H1 (cell line): ENCODE data around the gene CDHR5. TPM values are rescaled to one million over a fixed set of nuclear protein-coding genes. Genes with fewer than 3 reads are reported as not detected.

Experiments used
- CTCF ChIA-PET: fragments of 300-600 bp; sonication (Branson Sonifier 250); formaldehyde crosslinking; loops from one replicate; lab custom pipeline; 2021; ENCODE audit not compliant: partially characterized antibody; lab: Charles Lee
- POLR2A ChIA-PET: fragments of 300-600 bp; sonication (Branson Sonifier 250); formaldehyde crosslinking; loops from one replicate; lab custom pipeline; 2021; ENCODE audit warnings: inconsistent platforms; ENCODE audit not compliant: partially characterized antibody; lab: Charles Lee
- DNase-seq, 2 experiments: peaks; one replicate each; pipeline versions ENCODE4 v3.0.0 to v3.0.0-alpha.2; 2010 to 2022; ENCODE audit warnings: low spot score in 2 of 2, low read depth in 1 of 2, mixed read lengths in 1 of 2
- FAIRE-seq: peaks from 2 replicates; lab custom pipeline; 2011; peaks lifted over from hg19 to GRCh38; lab: Jason Lieb, UNC
- H2AFZ ChIP-seq: 2 replicates; pipeline ENCODE4 v1.8.1; 2012; ENCODE audit warnings: low read length, inconsistent platforms
- H2AK5ac ChIP-seq: 2 replicates; pipeline ENCODE4 v1.6.1; 2013; ENCODE audit warnings: low read depth, low read length
- H2BK120ac ChIP-seq: replicated peaks from 2 replicates; pipeline ENCODE3; 2013; ENCODE audit warnings: low read depth, low read length, inconsistent platforms
- H2BK12ac ChIP-seq: 2 replicates; pipeline ENCODE4 v1.6.1; 2013; ENCODE audit warnings: low read depth, low read length
- H2BK15ac ChIP-seq: 2 replicates; pipeline ENCODE4 v1.6.1; 2013; ENCODE audit warnings: low read length
- H2BK20ac ChIP-seq: 2 replicates; pipeline ENCODE4 v1.6.1; 2013; ENCODE audit warnings: low read length
- H2BK5ac ChIP-seq: 2 replicates; pipeline ENCODE4 v1.6.1; 2013; ENCODE audit warnings: low read depth, low read length
- H3K14ac ChIP-seq: 2 replicates; pipeline ENCODE4 v1.6.1; 2013; ENCODE audit warnings: inconsistent platforms; ENCODE audit not compliant: insufficient read length
- H3K18ac ChIP-seq: 2 replicates; pipeline ENCODE4 v1.6.1; 2013; ENCODE audit warnings: low read length; ENCODE audit errors: extremely low read depth
- H3K23ac ChIP-seq: 2 replicates; pipeline ENCODE4 v1.6.1; 2013; ENCODE audit warnings: inconsistent platforms; ENCODE audit not compliant: insufficient read length
- H3K23me2 ChIP-seq: 2 replicates; pipeline ENCODE4 v1.6.1; 2013; ENCODE audit warnings: low read depth, low read length
- H3K27ac ChIP-seq: 2 replicates; pipeline ENCODE4 v1.6.1; 2011; ENCODE audit warnings: low read depth, low read length, inconsistent platforms
- H3K27me3 ChIP-seq, 4 experiments: replicated peaks in 1 of 4; 1 replicate in 1 of 4; 2 replicates in 3 of 4; pipeline versions ENCODE4 v1.6.1 to v1.8.1; 2011 to 2013; ENCODE audit warnings: low read length in 3 of 4, mild to moderate bottlenecking in 3 of 4, inconsistent platforms in 2 of 4, mixed read lengths in 2 of 4, moderate library complexity in 1 of 4; ENCODE audit not compliant: control insufficient read depth in 3 of 4, insufficient read depth in 3 of 4; ENCODE audit errors: extremely low read depth in 1 of 4
- H3K36me3 ChIP-seq, 4 experiments: 2 replicates each; pipeline versions ENCODE4 v1.6.1 to v1.8.1; 2011 to 2013; ENCODE audit warnings: mild to moderate bottlenecking in 4 of 4, low read length in 3 of 4, moderate library complexity in 2 of 4, control low read depth in 1 of 4, inconsistent platforms in 1 of 4; ENCODE audit not compliant: insufficient read depth in 4 of 4, control insufficient read depth in 2 of 4
- H3K4ac ChIP-seq: replicated peaks from 2 replicates; pipeline ENCODE3; 2013; ENCODE audit warnings: low read length, low read depth, mixed read lengths, inconsistent platforms; ENCODE audit not compliant: insufficient read length
- H3K4me1 ChIP-seq, 4 experiments: replicated peaks in 1 of 4; 1 replicate in 1 of 4; 2 replicates in 3 of 4; pipeline versions ENCODE4 v1.6.1 to v1.8.1; 2011 to 2013; ENCODE audit warnings: low read length in 3 of 4, inconsistent platforms in 2 of 4, mixed read lengths in 1 of 4; ENCODE audit not compliant: insufficient read depth in 4 of 4, control insufficient read depth in 3 of 4
- H3K4me2 ChIP-seq, 2 experiments: 2 replicates each; pipeline versions ENCODE4 v1.6.1 to v1.8.1; 2011 to 2013; ENCODE audit warnings: low read depth in 2 of 2, low read length in 2 of 2, control low read depth in 1 of 2, inconsistent platforms in 1 of 2, mild to moderate bottlenecking in 1 of 2; ENCODE audit not compliant: insufficient read depth in 1 of 2
- H3K4me3 ChIP-seq, 4 experiments: fragments of 200-600, 300-600 bp in 1 of 4; sonication (generic), shearing (Covaris generic), sonication (Bioruptor Twin) in 1 of 4; 2 replicates each; pipeline versions ENCODE4 v1.5.1 to v1.8.1; 2011 to 2016; ENCODE audit warnings: low read length in 4 of 4, low read depth in 3 of 4, control low read depth in 2 of 4, inconsistent platforms in 2 of 4, mild to moderate bottlenecking in 2 of 4, mixed read lengths in 1 of 4, moderate library complexity in 1 of 4; ENCODE audit not compliant: insufficient read depth in 2 of 4; ENCODE audit errors: extremely low read depth in 1 of 4
- H3K56ac ChIP-seq: replicated peaks from 2 replicates; pipeline ENCODE3; 2013; ENCODE audit warnings: low read depth, mild to moderate bottlenecking, mixed read lengths, low read length, inconsistent platforms; ENCODE audit not compliant: insufficient read length
- H3K79me1 ChIP-seq: 2 replicates; pipeline ENCODE4 v1.6.1; 2013; ENCODE audit warnings: low read depth, low read length, control low read depth
- H3K79me2 ChIP-seq, 2 experiments: 2 replicates each; pipeline versions ENCODE4 v1.6.1 to v1.8.1; 2012 to 2013; ENCODE audit warnings: low read length in 2 of 2, mild to moderate bottlenecking in 2 of 2, inconsistent platforms in 1 of 2; ENCODE audit not compliant: insufficient read depth in 2 of 2, control insufficient read depth in 1 of 2
- H3K9ac ChIP-seq, 4 experiments: replicated peaks in 1 of 4; 1 replicate in 1 of 4; 2 replicates in 3 of 4; pipeline versions ENCODE4 v1.6.1 to v1.8.1; 2011 to 2013; ENCODE audit warnings: low read depth in 3 of 4, low read length in 3 of 4, control low read depth in 2 of 4, mild to moderate bottlenecking in 2 of 4, moderate library complexity in 2 of 4, inconsistent platforms in 1 of 4; ENCODE audit errors: extremely low read depth in 1 of 4
- H3K9me3 ChIP-seq, 2 experiments: 2 replicates each; pipeline versions ENCODE4 v1.6.1 to v1.8.1; 2012 to 2013; ENCODE audit warnings: mild to moderate bottlenecking in 2 of 2, moderate library complexity in 2 of 2, control low read depth in 1 of 2, inconsistent platforms in 1 of 2, low read depth in 1 of 2, low read length in 1 of 2, mixed read lengths in 1 of 2; ENCODE audit not compliant: insufficient read depth in 2 of 2
- H4K20me1 ChIP-seq, 2 experiments: replicated peaks in 1 of 2; 2 replicates each; pipeline versions ENCODE3 to v1.8.1; 2011 to 2013; ENCODE audit warnings: inconsistent platforms in 2 of 2, low read length in 2 of 2, mild to moderate bottlenecking in 1 of 2; ENCODE audit not compliant: insufficient read depth in 2 of 2, control insufficient read depth in 1 of 2
- H4K5ac ChIP-seq: 2 replicates; pipeline ENCODE4 v1.6.1; 2013; ENCODE audit warnings: low read length, low read depth, mixed read lengths, inconsistent platforms; ENCODE audit not compliant: insufficient read length
- H4K8ac ChIP-seq: 2 replicates; pipeline ENCODE4 v1.8.0; 2013; ENCODE audit warnings: mild to moderate bottlenecking, moderate library complexity, low read length, inconsistent platforms; ENCODE audit not compliant: insufficient read depth; ENCODE audit errors: extremely low read depth
- H4K91ac ChIP-seq: replicated peaks from 2 replicates; pipeline ENCODE3; 2013; ENCODE audit warnings: low read length, mixed read lengths, inconsistent platforms; ENCODE audit not compliant: insufficient read length
- EZH2 ChIP-seq: fragments of 200-600 bp; sonication (generic); IDR thresholded peaks from 2 replicates; pipeline ENCODE4 v1.7.1; 2012; ENCODE audit warnings: low read depth, mild to moderate bottlenecking, moderate library complexity, low read length, inconsistent platforms; ENCODE audit not compliant: severe bottlenecking
- WGBS, 2 experiments: shearing (Covaris generic) in 1 of 2; methylation state at CpG; one replicate each; pipeline versions ENCODE4 v1.1.6 to v1.1.7; 2013 to 2015; ENCODE audit warnings: low lambda C conversion rate in 2 of 2, mixed read lengths in 2 of 2, inconsistent platforms in 1 of 2, low coverage in 1 of 2, missing lambda C conversion rate in 1 of 2; ENCODE audit not compliant: insufficient replicate concordance in 2 of 2, insufficient coverage in 1 of 2, insufficient read length in 1 of 2; ENCODE audit errors: extremely low coverage in 1 of 2, missing lambda C conversion rate in 1 of 2; 5-methylcytosine and 5-hydroxymethylcytosine counted together
- polyA plus RNA-seq, 7 experiments: library from polyadenylated mRNA; depleted of rRNA in 3 of 7; stranded (reverse) in 5 of 7; unstranded in 2 of 7; fragments of >200 nt in 5 of 7; fragments of 200-250 nt in 2 of 7; gene quantifications; 1 replicate in 5 of 7; 2 replicates in 1 of 7; 4 replicates in 1 of 7; pipeline versions ENCODE4 v1.2.1 to v1.2.3, GENCODE V29; 2011 to 2013; ENCODE audit warnings: missing spikeins in 2 of 7, mixed read lengths in 2 of 7
- total RNA-seq: library from RNA; stranded (reverse); fragmentation: NEBNext Ultra II Directional; extraction: Animal tissue kit (Norgen Biotek cat#: 25700); gene quantifications from 2 replicates; pipeline ENCODE4 v1.2.1, GENCODE V29; 2021

CDHR5 gene
- total and polyA plus RNA-seq, 2 of the 8 experiments (the other 6 are each of a cell fraction or from before 2014, with no cell fraction given), result not detected

DNA sequence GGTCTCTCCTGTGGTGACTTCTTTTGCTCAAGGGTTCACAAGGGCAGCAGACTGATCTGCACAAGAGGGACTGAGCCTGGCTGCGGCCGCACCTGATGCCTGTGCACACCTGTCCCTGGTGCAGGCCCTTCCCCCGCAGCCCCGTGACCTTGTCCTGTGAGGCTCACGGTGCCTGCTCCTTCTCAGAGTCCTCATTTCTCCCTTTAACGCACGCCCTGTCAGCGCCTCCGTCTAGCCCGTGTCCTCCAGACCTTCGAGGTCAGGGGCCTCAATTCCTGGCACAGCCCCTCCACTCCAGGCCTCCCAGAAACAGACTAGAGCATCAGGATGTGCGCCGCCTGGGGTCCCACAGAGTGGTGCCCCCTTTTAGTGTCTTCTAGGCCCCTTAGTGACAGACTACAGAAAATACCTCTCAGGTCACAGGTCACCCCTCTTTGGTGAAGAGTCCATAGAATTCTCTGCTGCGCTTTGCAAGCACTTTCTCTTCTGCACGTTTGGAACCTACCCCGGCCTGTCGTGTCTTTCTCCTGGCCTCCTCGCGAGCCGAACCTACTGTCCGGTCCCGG, 11.3 kb upstream of the CDHR5 start:
- POLR2A ChIA-PET, result interaction anchor here (0.8 to 3.6 kb wide), 7 partner anchors 10 to 130 kb away, joined by 3 to 20 read pairs (median 4); partner anchors contain the start of gene SCT
- H3K14ac ChIP-seq, result no peak overlapping the region
- CTCF ChIA-PET, result interaction anchor here (0.8 kb wide), 1 partner anchor 88 kb away, joined by 3 read pairs; no protein-coding TSS in a partner anchor
- TF ChIP-seq EZH2, result no peak

More for the DNA sequence above, 11.3 kb upstream of the CDHR5 start:
- no peak overlapping the region for H2BK120ac ChIP-seq
- peak overlapping the region; percentile 81 to 91 for H3K4me2 ChIP-seq
- peaks cover 21 to 49% (median 43%) of the 10 kb centered on the region in 4 experiments for H3K27me3 ChIP-seq
- H4K5ac ChIP-seq, result no peak overlapping the region
- peaks cover 0 to 3% of the 10 kb centered on the region in 2 experiments for H4K20me1 ChIP-seq
- H3K23me2 ChIP-seq, result peaks cover 21% of the 10 kb centered on the region; the same call in 1 of the 2 replicates
- FAIRE-seq, result no peak
- H3K23ac ChIP-seq, result no peak overlapping the region
- no peak overlapping the region for H4K91ac ChIP-seq
- 0 out of 2 replicates have a peak overlapping the region, but pooled peaks have one; percentile 27 for H2BK12ac ChIP-seq
- no peak overlapping the region for H4K8ac ChIP-seq
- H3K36me3 ChIP-seq, result no peaks in the 10 kb centered on the region
- H2AK5ac ChIP-seq, result no peak overlapping the region
- no peak overlapping the region for H2AFZ ChIP-seq
- 65% methylated on average over 20 of the region's 22 CpGs; no CpG with 5 or more reads in 1 of the 2 experiments for WGBS, 2 experiments
- H2BK5ac ChIP-seq, result no peak overlapping the region
- H2BK15ac ChIP-seq, result no peak overlapping the region
- no peak overlapping the region for H3K27ac ChIP-seq
- H3K18ac ChIP-seq, result no peak overlapping the region
- H2BK20ac ChIP-seq, result no peak overlapping the region
- peak overlapping the region in 1 of 4 experiments; percentile 60; a peak in 3 of 8 replicates for H3K4me3 ChIP-seq
- peak in 1 of 2 experiments; percentile 57 for DNase-seq
- no peak overlapping the region for H3K56ac ChIP-seq
- H3K9ac ChIP-seq, result no peak overlapping the region
- no peaks in the 10 kb centered on the region for H3K79me1 ChIP-seq
- H3K4ac ChIP-seq, result no peak overlapping the region
- peaks cover 0 to 28% (median 19%) of the 10 kb centered on the region in 4 experiments; a peak in 6 of 7 replicates for H3K4me1 ChIP-seq
- no peaks in the 10 kb centered on the region for H3K9me3 ChIP-seq
- H3K79me2 ChIP-seq, result no peaks in the 10 kb centered on the region
